Gastrocnemius medialis (tissue), 4 donors: ENCODE data around the gene GNAT3.

Experiments
- CTCF ChIP-seq, 5 experiments: fragments of 450-650 bp in 3 of 5; fragments of 200-600 bp in 2 of 5; sonication (generic) in 2 of 5; IDR thresholded peaks in 4 of 5; conservative IDR thresholded peaks in 1 of 5; 1 replicate in 4 of 5; 2 replicates in 1 of 5; pipeline ENCODE4 v1.5.1; 2016 to 2019; ENCODE audit warnings: antibody characterized with exemption in 5 of 5, mild to moderate bottlenecking in 3 of 5, moderate library complexity in 3 of 5
- POLR2A ChIP-seq, 2 donors: fragments of 450-650 bp; IDR thresholded peaks; one replicate each; pipeline ENCODE4 v1.6.1; 2017; ENCODE audit warnings: antibody characterized with exemption in 2 of 2, mild to moderate bottlenecking in 2 of 2, moderate library complexity in 2 of 2

GRCh38 chr7:80508440-80508839 lies 3.4 kb downstream of the GNAT3 start:
- TF ChIP-seq CTCF (IDR thresholded peaks at IDR 0.05 in 4 of 5, conservative IDR thresholded peaks at IDR 0.05 in 1 of 5): no peak
- TF ChIP-seq POLR2A (IDR thresholded peaks at IDR 0.05): no peak
